Lung (tissue), 12 donors: ENCODE measurements around the gene OSBPL9. TPM values are rescaled to one million over a fixed set of nuclear protein-coding genes. Genes with fewer than 3 reads are reported as not detected.
"Not testable (repeated sequence)": the region's sequence is repeated elsewhere in the genome, so short reads cannot be mapped to it uniquely, and the experiment has no call there.

Experiments used
- ATAC-seq: fragments of 200-7000 bp; cut with Tn5 transposase; one replicate; pipeline ENCODE4 v1.9.1; 2020; ENCODE audit warnings: moderate number of reproducible peaks; ENCODE audit not compliant: insufficient read depth, low FRiP score
- DNase-seq, 3 donors: peaks; one replicate each; pipeline ENCODE4 v3.0.0-alpha.2; 2013 to 2017
- H3K27ac ChIP-seq, 2 donors: one replicate each; pipeline ENCODE4 v1.5.1; 2013; ENCODE audit warnings: mild to moderate bottlenecking in 2 of 2, moderate library complexity in 2 of 2, control low read depth in 1 of 2, inconsistent platforms in 1 of 2, low read depth in 1 of 2, low read length in 1 of 2
- H3K27me3 ChIP-seq, 3 donors: one replicate each; pipeline ENCODE4 v1.5.1; 2013; ENCODE audit warnings: low read length in 2 of 3; ENCODE audit not compliant: control insufficient read depth in 3 of 3, insufficient read depth in 3 of 3
- H3K36me3 ChIP-seq, 4 donors: one replicate each; pipeline ENCODE4 v1.5.1; 2013; ENCODE audit warnings: low read length in 4 of 4, mild to moderate bottlenecking in 1 of 4, moderate library complexity in 1 of 4; ENCODE audit not compliant: control insufficient read depth in 4 of 4, insufficient read depth in 4 of 4
- H3K4me1 ChIP-seq, 5 donors: one replicate each; pipeline ENCODE4 v1.5.1; 2013; ENCODE audit warnings: low read length in 5 of 5, mild to moderate bottlenecking in 2 of 5, moderate library complexity in 1 of 5; ENCODE audit not compliant: control insufficient read depth in 5 of 5, insufficient read depth in 5 of 5
- H3K4me3 ChIP-seq: one replicate; pipeline ENCODE4 v1.5.1; 2013; ENCODE audit warnings: mild to moderate bottlenecking, control low read depth, moderate library complexity
- H3K9ac ChIP-seq, 2 donors: one replicate each; pipeline ENCODE4 v1.5.1; 2013; ENCODE audit warnings: low read length in 2 of 2, control low read depth in 1 of 2; ENCODE audit not compliant: insufficient read depth in 1 of 2
- H3K9me3 ChIP-seq, 4 donors: one replicate each; pipeline ENCODE4 v1.5.1; 2013; ENCODE audit warnings: low read length in 3 of 4, mild to moderate bottlenecking in 1 of 4, moderate library complexity in 1 of 4; ENCODE audit not compliant: control insufficient read depth in 4 of 4, insufficient read depth in 3 of 4
- CTCF ChIP-seq: IDR thresholded peaks from 2 replicates; pipeline ENCODE4 v1.5.1; 2012; ENCODE audit warnings: mild to moderate bottlenecking; ENCODE audit errors: control extremely low read depth, extremely low read depth
- whole genome bisulfite sequencing, 2 donors: extraction: QIAGEN DNeasy Blood & Tissue Kit; methylation state at CpG; one replicate each; pipeline ENCODE4 v1.1.7; 2013; 5-methylcytosine and 5-hydroxymethylcytosine counted together
- polyA plus RNA-seq, 2 donors: library from polyadenylated mRNA; stranded (reverse); fragments of 200-250 nt; gene quantifications; one replicate each; pipeline ENCODE4 v1.2.1, GENCODE V29; 2013
- total RNA-seq, 2 donors: library from RNA; depleted of rRNA in 1 of 2; stranded (reverse); fragments of >200 nt in 1 of 2; gene quantifications; one replicate each; pipeline ENCODE4 v1.2.1, GENCODE V29; 2014 to 2021
- donor health status: control.
- donor health status: control.
- donor health status: Bipolar disorder and iron deficiency.
- donor health status: healthy.
- donor health status: DM: yes; HTN: yes; CAD: no.

OSBPL9 gene
- total and polyA plus RNA-seq, 4 donors = 36.8 to 135 (median 72.4) TPM

- H3K9me3 ChIP-seq = no peaks in the 10 kb centered on the region
- no peak for ATAC-seq
- H3K4me1 ChIP-seq = peaks cover 0 to 22% (median 3%) of the 10 kb centered on the region in 5 donors
- H3K27ac ChIP-seq = no peak overlapping the region
- no peaks in the 10 kb centered on the region for H3K27me3 ChIP-seq
- no peak for TF ChIP-seq CTCF
- H3K9ac ChIP-seq = no peak overlapping the region
- 83 to 93% methylated on average over 4 of the region's 4 CpGs for whole genome bisulfite sequencing, 2 donors
- DNase-seq = peak in 2 of 3 donors; percentile 13 to 16
- H3K36me3 ChIP-seq = peaks cover 0 to 2% (median 0%) of the 10 kb centered on the region in 4 donors
- no peak overlapping the region for H3K4me3 ChIP-seq
Observed at GRCh38 chr1:51693419-51694155, 76.7 kb downstream of the OSBPL9 start.

GRCh38 chr1:51697166-51697565 is 80.3 kb downstream of the OSBPL9 start:
- H3K27me3 ChIP-seq = no peaks in the 10 kb centered on the region
- no peak overlapping the region for H3K9ac ChIP-seq
- no peaks in the 10 kb centered on the region for H3K9me3 ChIP-seq
- H3K4me3 ChIP-seq = no peak overlapping the region
- H3K27ac ChIP-seq = no peak overlapping the region
- no peak for TF ChIP-seq CTCF
- ATAC-seq = no peak
- no peaks in the 10 kb centered on the region for H3K36me3 ChIP-seq
- 57 to 87% methylated on average over 3 of the region's 3 CpGs for WGBS, 2 donors
- no peak for DNase-seq
- H3K4me1 ChIP-seq = peaks cover 0 to 13% (median 2%) of the 10 kb centered on the region in 5 donors

- Histone ChIP-seq H3K36me3 (no peaks in the 10 kb centered on the region), H3K27me3 (no peaks in the 10 kb centered on the region), H3K4me1 (peaks cover 0 to 6% (median 0%) of the 10 kb centered on the region in 5 donors), H3K9ac (no peak overlapping the region), H3K27ac (no peak overlapping the region), H3K9me3 (no peaks in the 10 kb centered on the region), H3K4me3 (no peak overlapping the region)
- ATAC-seq (no peak), DNase-seq (no peak)
- no peak for TF ChIP-seq CTCF
- WGBS, 2 donors = 89 to 100% methylated on average over 1 of the region's 1 CpG
Observed at GRCh38 chr1:51699391-51699790, 82.5 kb downstream of the OSBPL9 start.

- H3K4me3 ChIP-seq, H3K36me3 ChIP-seq, H3K9ac ChIP-seq, H3K9me3 ChIP-seq, DNase-seq, ATAC-seq, H3K27ac ChIP-seq, H3K27me3 ChIP-seq, H3K4me1 ChIP-seq: not testable (repeated sequence)
- WGBS, 2 donors = 96 to 99% methylated on average over 6 of the region's 7 CpGs
Observed at GRCh38 chr1:51701782-51702181, 84.9 kb downstream of the OSBPL9 start.

- not testable (repeated sequence) for H3K4me3 ChIP-seq, ATAC-seq, H3K9ac ChIP-seq, H3K27ac ChIP-seq, H3K27me3 ChIP-seq, DNase-seq, H3K36me3 ChIP-seq, H3K4me1 ChIP-seq, H3K9me3 ChIP-seq
- WGBS, 2 donors = 43 to 58% methylated on average over 1 of the region's 2 CpGs
Observed at GRCh38 chr1:51702220-51702619, 85.3 kb downstream of the OSBPL9 start.
